Stimulated activated CD4-positive, alpha-beta T cell treated with anti-CD3 and anti-CD28 coated beads, Interleukin-2, amount 100 ng/mL, for 24 hours (primary cell): ENCODE data around the gene OR4F6.
"Not testable (repeated sequence)": the region's sequence is repeated elsewhere in the genome, so short reads cannot be mapped to it uniquely, and the experiment has no call there.

ENCODE experiments used
- DNase-seq, 2 donors: peaks; one replicate each; pipeline ENCODE4 v3.0.0-alpha.2; 2020

Gene OR4F6, protein sequence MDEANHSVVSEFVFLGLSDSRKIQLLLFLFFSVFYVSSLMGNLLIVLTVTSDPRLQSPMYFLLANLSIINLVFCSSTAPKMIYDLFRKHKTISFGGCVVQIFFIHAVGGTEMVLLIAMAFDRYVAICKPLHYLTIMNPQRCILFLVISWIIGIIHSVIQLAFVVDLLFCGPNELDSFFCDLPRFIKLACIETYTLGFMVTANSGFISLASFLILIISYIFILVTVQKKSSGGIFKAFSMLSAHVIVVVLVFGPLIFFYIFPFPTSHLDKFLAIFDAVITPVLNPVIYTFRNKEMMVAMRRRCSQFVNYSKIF

GRCh38 chr15:101803209-101803608, at the start of gene OR4F6:
Gene OR4F6 (plus strand): TSS chr15:101803509. CDS start chr15:101805720, 2,211 bp downstream.
- DNase-seq = no peak

DNA sequence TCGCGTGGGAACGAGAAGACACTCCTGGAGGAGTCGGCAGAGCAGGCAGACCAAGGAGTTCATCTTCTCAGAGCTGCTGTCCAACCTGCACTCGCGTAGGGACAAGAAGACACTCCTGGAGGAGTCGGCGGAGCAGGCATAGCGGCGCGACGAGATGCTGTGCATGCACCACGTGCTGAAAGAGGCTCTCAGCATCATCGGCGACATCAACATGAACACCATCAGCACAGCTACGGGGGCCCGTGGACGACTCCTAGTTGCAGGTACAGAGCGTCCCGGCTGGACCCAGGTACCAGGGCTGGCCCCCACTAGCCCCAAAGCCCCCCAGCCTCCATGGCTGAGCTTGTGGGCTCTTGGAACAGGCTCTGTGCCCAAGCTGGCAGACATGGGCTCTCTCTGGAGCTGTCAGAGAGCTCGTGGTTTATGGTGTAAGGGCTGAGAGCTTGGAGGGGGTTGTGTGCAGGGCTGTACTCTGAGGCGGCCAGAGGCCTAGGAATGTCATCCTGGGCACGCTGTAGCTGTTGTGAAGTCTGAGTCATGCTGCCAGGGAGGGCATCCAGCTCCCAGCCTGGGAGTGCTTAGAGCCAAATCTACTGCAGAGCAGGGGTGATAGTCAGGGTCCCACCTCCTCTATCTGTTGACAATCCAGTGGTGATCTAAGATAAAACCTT, 38.5 kb upstream of the OR4F6 start:
- DNase-seq = not testable (repeated sequence)

DNA sequence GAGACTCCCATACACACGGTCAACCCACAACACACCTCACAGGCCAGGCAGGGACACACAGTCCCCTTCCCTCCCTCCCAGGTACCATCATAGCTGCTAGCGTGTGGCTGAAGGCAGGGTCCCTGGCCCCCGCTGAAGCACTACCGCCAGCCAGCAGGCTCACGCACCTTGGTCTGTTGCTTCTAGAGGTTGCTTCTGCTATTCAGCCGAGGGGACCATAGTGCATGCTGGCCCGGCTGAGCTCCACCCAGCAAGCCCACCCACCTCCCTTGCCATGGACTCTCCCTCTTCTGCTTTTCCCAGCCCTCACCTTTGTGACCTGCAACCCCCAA, 38.0 kb upstream of the OR4F6 start:
- DNase-seq = not testable (repeated sequence)

- no peak for DNase-seq
These were observed 37.4 kb upstream of the OR4F6 start for GRCh38 chr15:101765772-101766456.

DNA sequence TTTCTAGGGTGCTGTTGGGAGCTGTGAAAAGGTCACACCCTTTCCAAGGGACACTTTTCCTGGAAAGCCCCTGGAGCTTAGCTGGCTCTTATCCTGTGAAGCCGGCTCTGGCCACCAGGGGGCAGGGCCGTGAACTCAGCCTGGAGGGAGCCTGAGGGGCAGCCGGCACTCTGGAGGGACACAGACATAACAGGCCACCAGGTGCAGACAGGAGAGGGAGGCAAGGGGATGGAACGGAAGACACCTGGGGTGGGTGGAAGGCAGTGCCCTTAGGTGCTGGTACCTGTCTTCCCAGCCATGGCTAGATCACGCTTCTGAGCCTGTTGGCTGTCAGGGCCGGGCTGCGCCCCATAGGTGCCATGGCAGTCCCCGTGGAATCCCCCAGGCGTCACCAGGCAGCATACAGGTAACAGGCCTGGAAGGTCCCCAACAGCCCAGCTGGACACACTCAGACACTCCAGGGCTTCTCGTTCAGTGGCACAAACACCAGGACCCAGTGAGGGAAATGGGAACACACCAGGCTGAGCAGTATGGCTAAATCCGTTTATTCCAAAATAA, 36.1 kb upstream of the OR4F6 start:
- DNase-seq = not testable (repeated sequence)

GRCh38 chr15:101772921-101773320, 30.4 kb upstream of the OR4F6 start:
- no peak for DNase-seq

DNA sequence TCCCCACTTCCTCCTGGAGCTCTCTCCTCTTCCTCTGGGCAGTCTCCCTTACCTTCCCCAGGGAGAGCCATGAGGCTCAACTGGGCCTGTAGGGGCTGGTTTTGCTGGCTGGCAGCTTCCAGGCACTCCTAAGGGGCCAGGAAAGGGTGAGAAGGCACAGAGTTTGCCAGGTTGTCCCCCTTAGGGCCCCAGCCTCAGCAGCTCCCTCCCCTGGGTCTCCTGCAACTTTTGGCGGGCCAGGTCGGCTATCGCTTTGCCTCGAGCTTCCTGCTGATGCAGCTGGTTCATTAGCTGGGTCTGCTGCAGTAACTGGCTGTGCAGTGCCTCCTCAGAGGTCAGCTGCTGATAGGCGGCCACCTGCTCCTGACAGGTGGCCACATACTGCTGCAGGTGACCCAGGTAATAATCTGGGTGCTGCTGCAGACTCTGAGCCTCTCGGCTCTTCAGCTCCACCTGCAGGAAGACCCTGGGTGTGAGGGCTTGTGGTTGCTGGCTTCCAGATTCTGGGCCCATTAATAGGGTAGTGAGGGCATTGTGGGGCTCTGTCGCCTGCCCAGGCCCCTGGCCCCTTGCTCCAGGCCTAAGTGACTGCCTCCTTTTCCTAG, 29.7 kb upstream of the OR4F6 start:
- DNase-seq = peak in 1 of 2 donors; percentile 9

DNA sequence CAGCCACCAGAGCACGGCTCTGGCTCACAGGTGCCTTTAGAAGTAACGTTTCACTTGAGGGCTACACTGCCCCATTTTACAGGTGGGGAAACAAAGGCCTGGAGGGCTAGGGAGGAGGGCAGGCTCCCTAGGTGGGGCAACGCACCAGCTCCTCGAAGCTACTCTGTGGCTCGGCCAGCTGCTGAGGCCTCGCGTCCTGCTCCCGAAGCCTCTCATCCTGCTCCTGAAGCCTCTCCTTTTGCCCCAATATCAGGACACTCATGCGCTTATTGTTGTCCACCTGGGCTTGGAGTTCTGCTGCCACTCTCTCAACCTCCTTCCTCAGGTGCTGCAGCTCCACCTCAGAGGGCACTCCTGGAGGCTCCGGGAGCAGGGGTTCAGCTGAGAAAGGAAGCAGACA, 28.2 kb upstream of the OR4F6 start:
- no peak for DNase-seq

DNA sequence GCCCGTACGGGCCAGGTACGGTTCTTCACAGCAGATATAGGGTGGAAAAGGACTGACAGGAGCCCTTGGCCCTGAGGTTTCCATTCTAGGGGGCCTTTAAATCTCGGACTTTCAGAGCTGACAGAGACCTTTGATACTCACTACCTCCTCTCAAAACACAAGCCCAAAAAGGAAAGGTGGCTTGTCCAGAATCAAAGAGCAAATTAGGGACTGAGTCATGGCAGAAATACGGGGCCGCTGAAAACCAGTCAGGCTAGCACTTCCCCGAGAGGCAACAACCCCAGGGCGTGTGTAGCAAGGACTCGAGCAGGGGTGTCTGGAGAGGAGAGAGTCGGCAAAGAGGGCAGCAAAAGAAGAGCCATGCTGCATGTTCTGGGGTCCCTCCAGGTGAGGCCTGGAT, 24.7 kb upstream of the OR4F6 start:
- DNase-seq = not testable (repeated sequence)

DNA sequence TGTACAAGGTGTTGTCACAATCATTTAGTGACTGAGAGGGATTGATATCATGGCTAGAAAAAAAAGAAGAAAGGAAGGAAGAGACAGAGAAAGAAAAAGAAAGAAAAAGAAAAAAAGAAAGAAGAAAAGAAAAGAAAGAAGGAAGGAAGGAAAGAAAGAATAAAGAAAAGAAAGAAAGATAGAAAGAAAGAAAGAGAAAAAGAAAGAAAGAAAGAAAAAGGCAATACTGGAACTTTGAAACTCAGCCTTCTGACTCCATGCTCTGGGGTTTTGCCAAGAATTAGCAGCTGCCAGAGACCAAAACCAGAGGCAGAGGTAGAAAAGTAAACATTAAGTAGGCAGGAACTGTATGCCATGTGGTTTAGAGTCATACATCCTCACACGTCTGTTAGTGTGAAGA, 23.1 kb upstream of the OR4F6 start:
- not testable (repeated sequence) for DNase-seq

DNA sequence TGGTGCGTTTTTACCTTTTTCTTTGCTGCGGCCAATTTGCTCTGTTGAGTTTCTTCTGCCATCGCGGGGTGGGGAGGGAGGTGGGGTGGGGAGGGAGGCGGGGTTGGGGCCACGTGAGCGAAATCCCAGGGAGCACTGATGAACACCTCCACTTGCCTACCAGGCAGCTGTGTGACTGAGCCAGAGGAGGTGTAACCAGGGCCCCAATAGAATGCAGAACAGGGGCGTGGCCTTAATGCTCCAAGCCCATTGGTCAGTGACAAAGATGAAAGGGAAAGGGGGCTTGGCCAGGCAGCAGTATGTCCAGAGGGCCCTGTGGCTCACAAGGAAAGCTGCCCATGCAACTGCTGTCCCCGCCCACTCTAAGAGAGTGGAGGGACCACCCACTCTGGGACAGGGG, 21.4 kb upstream of the OR4F6 start:
- DNase-seq = no peak

- no peak for DNase-seq
These were observed 18.7 kb upstream of the OR4F6 start for GRCh38 chr15:101784644-101785043.

GRCh38 chr15:101786422-101786821, 16.9 kb upstream of the OR4F6 start:
- not testable (repeated sequence) for DNase-seq

DNA sequence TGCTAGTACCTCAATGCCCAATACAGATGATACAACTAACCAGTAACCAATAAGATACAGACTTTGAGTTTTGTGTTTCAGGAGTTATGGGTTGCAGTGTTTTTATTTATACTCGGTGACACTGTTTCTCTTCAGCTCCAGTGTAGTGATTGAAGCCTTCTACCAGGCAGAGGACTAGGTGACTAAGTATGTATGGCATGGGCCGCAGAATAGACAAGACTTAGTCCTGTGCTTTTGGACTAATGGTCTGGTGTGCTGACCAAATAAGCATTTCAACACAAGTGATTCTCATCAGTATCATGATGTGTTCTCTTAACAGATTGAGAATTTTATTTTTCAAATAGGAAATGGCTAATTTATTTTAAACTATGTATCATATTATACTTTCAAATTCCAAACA, 15.3 kb upstream of the OR4F6 start:
- DNase-seq = not testable (repeated sequence)

DNA sequence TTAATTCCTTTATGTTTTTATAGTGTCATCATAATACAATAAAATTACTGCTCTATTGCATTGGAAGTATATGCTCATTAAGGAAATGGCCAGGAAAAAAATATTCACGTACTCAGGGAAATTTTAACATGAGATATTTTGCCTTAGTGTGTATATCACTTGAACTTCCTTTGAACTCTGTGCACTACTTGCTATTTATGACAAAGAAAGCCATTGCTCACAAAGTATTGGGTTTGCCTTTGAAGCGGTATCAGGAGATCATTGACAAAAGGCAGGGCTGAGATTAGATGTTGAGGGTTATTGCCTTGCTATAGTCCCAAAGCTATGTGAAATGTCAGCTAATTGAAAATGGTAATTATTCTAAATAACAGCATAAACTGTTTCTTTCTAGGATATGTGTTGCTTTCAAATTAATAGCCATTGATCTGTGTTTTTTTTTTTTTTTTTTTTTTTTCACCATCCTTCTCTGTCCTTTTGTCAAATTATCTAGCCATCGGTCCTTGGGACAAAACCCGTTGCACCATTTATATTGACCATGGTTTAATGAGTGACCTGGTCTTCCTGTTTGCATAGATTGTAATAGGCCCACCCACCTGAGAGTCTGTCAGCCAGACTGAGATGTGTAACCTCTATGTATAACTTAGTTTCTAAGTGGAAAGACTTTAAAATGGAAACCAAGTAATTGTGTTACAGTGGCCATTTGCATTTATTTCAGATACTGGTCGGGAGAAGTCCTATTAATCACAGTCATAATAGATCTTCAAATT, 14.6 kb upstream of the OR4F6 start:
- DNase-seq = not testable (repeated sequence)

GRCh38 chr15:101790748-101791147, 12.6 kb upstream of the OR4F6 start:
- not testable (repeated sequence) for DNase-seq

GRCh38 chr15:101793981-101794380, 9.3 kb upstream of the OR4F6 start:
- DNase-seq = not testable (repeated sequence)

- no peak for DNase-seq
These were observed 7.9 kb upstream of the OR4F6 start for GRCh38 chr15:101795455-101795854.

- DNase-seq = no peak
These were observed 3.6 kb upstream of the OR4F6 start for GRCh38 chr15:101799665-101800064.

- DNase-seq = no peak
These were observed 2.3 kb upstream of the OR4F6 start for GRCh38 chr15:101801048-101801447.

GRCh38 chr15:101803676-101804075, 367 bp downstream of the OR4F6 start:
- no peak for DNase-seq

DNA sequence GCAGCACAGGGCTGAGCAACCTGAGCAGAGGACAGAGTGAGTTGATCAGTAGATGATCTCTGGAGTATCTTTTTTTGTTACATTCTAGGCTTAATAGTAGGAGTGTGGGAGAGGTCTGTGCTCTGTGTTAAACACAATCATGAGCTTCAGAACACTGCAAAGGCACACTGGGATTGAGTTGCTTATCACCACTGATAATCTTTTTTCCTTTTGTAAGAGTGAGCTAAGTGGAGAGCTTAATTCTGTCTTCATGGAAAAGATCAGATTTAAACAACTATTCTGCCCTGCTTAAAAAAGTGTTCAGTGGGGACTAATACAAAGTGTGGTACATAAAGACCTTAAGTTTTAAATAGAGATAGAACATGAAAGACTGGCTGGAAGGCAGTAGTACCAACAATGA, 1.1 kb downstream of the OR4F6 start:
- no peak for DNase-seq
